ENCODE data around the gene DDIT4L. TPM values are rescaled to one million over a fixed set of nuclear protein-coding genes. Genes with fewer than 3 reads are reported as not detected.

DDIT4L gene
- total and polyA plus RNA-seq, 2 donors (not counting 3 experiments of a cell fraction or from before 2014, with no cell fraction given) = 0.73 to 2.0 TPM

- H3K4me2 ChIP-seq (ENCODE audit: insufficient read depth, low read length) = no peak overlapping the region
- no TSS peak for BruUV-seq (replicated peaks)
- no peaks in the 10 kb centered on the region for H3K4me1 ChIP-seq (ENCODE audit: control insufficient read depth, extremely low read depth, insufficient read depth, low read length)
- CTCF ChIA-PET = no interaction called here
- FAIRE-seq (no peak), DNase-seq (ENCODE audit: low read depth, low spot score) (peak; percentile 19)
- intact Hi-C loops (cut with micrococcal nuclease) (loop anchor here (1.0 kb wide), 1 partner anchor 28 kb away; the partner anchor contains the start of gene DDIT4L), dilution Hi-C loops (cut with MboI; ENCODE audit: extremely low pct_ligation_motif_present, low sequenced_read_pairs) (no loop called here)
- no peak overlapping the region for H2AFZ ChIP-seq (ENCODE audit: low read depth, low read length)
- no peak overlapping the region for H3K27ac ChIP-seq (ENCODE audit: insufficient read depth, low read depth, low read length)
- no peaks in the 10 kb centered on the region for H4K20me1 ChIP-seq (replicated peaks; ENCODE audit: control insufficient read depth, extremely low read depth, insufficient read depth, low read length)
- H3K9me1 ChIP-seq (replicated peaks; ENCODE audit: control insufficient read depth, extremely low read depth, insufficient read depth, low read length) = no peaks in the 10 kb centered on the region
- no peaks in the 10 kb centered on the region for H3K27me3 ChIP-seq (ENCODE audit: control insufficient read depth in 2 of 2, insufficient read depth in 2 of 2, low read length in 2 of 2)
- no peaks in the 10 kb centered on the region for H3K9me3 ChIP-seq (replicated peaks; ENCODE audit: control insufficient read depth, insufficient read depth, low read length)
- H3K9ac ChIP-seq (replicated peaks; ENCODE audit: extremely low read depth, insufficient read depth, low read length) = no peak overlapping the region
- TF ChIP-seq MAX (IDR thresholded peaks at IDR 0.05; ENCODE audit: insufficient read depth, insufficient read length) = no peak
- TF ChIP-seq MYC (IDR thresholded peaks at IDR 0.05; ENCODE audit: low read depth, low read length) = no peak
- TF ChIP-seq FOS (IDR thresholded peaks at IDR 0.05; ENCODE audit: borderline replicate concordance, insufficient read depth, low read length) = peak; percentile 37
- TF ChIP-seq JUN (IDR thresholded peaks at IDR 0.05; ENCODE audit: borderline replicate concordance, insufficient read depth, insufficient read length, low read depth) = peak; percentile 36
- H3K4me3 ChIP-seq (replicated peaks in 1 of 3; ENCODE audit: insufficient read depth in 1 of 3, low read depth in 1 of 3, low read length in 3 of 3) = no peak overlapping the region
- POLR2A ChIA-PET = no interaction called here
- no peaks in the 10 kb centered on the region for H3K79me2 ChIP-seq (ENCODE audit: control insufficient read depth, insufficient read depth, low read length)
- H3K36me3 ChIP-seq (ENCODE audit: control insufficient read depth in 2 of 2, extremely low read depth in 1 of 2, insufficient read depth in 2 of 2, low read length in 2 of 2) = no peaks in the 10 kb centered on the region
These were observed 28.1 kb downstream of the DDIT4L start for GRCh38 chr4:100162027-100162685.

GRCh38 chr4:100149190-100149589 is 41.1 kb downstream of the DDIT4L start:
- Histone ChIP-seq H3K9ac (replicated peaks; ENCODE audit: extremely low read depth, insufficient read depth, low read length) (no peak overlapping the region), H3K79me2 (ENCODE audit: control insufficient read depth, insufficient read depth, low read length) (no peaks in the 10 kb centered on the region), H3K4me3 (replicated peaks in 1 of 3; ENCODE audit: insufficient read depth in 1 of 3, low read depth in 1 of 3, low read length in 3 of 3) (no peak overlapping the region), H3K4me1 (ENCODE audit: control insufficient read depth, extremely low read depth, insufficient read depth, low read length) (no peaks in the 10 kb centered on the region), H3K27ac (ENCODE audit: insufficient read depth, low read depth, low read length) (no peak overlapping the region), H3K36me3 (ENCODE audit: control insufficient read depth in 2 of 2, extremely low read depth in 1 of 2, insufficient read depth in 2 of 2, low read length in 2 of 2) (no peaks in the 10 kb centered on the region), H2AFZ (ENCODE audit: low read depth, low read length) (no peak overlapping the region), H4K20me1 (replicated peaks; ENCODE audit: control insufficient read depth, extremely low read depth, insufficient read depth, low read length) (no peaks in the 10 kb centered on the region), H3K4me2 (ENCODE audit: insufficient read depth, low read length) (no peak overlapping the region), H3K9me3 (replicated peaks; ENCODE audit: control insufficient read depth, insufficient read depth, low read length) (no peaks in the 10 kb centered on the region), H3K9me1 (replicated peaks; ENCODE audit: control insufficient read depth, extremely low read depth, insufficient read depth, low read length) (no peaks in the 10 kb centered on the region), H3K27me3 (ENCODE audit: control insufficient read depth in 2 of 2, insufficient read depth in 2 of 2, low read length in 2 of 2) (no peaks in the 10 kb centered on the region)
- DNase-seq (ENCODE audit: low read depth, low spot score) (no peak), FAIRE-seq (no peak)
- ChIA-PET POLR2A (no interaction called here), CTCF (no interaction called here)
- no TSS peak for BruUV-seq (replicated peaks)
- intact Hi-C loops (cut with micrococcal nuclease) = no loop called here
- dilution Hi-C loops (cut with MboI; ENCODE audit: extremely low pct_ligation_motif_present, low sequenced_read_pairs) = no loop called here
- no peak for TF ChIP-seq GATA2 (IDR thresholded peaks at IDR 0.05; ENCODE audit: insufficient read depth, insufficient read length, low read depth, low read length)
- no peak for TF ChIP-seq FOS (IDR thresholded peaks at IDR 0.05; ENCODE audit: borderline replicate concordance, insufficient read depth, low read length)
- TF ChIP-seq CTCF (IDR thresholded peaks at IDR 0.05; ENCODE audit: extremely low read depth in 1 of 2, insufficient read depth in 1 of 2, low read depth in 1 of 2, low read length in 2 of 2) = no peak
- TF ChIP-seq MAX (IDR thresholded peaks at IDR 0.05; ENCODE audit: insufficient read depth, insufficient read length) = no peak
- no peak for TF ChIP-seq POLR2AphosphoS5 (IDR thresholded peaks at IDR 0.05; ENCODE audit: insufficient read depth, low read depth, low read length)
- TF ChIP-seq POLR2A (IDR thresholded peaks at IDR 0.05; ENCODE audit: low read depth, low read length) = no peak

All from endothelial cell of umbilical vein (primary cell).